ENCODE measurements around the gene GNRH2. TPM values are rescaled to one million over a fixed set of nuclear protein-coding genes. Genes with fewer than 3 reads are reported as not detected.
A peak's percentile ranks its signal among the peaks of the same experiment; 100 is the strongest.

GNRH2 gene
- total and polyA plus RNA-seq, 2 of the 8 experiments (the other 6 are each of a cell fraction or from before 2014, with no cell fraction given) = 0.09 to 0.82 TPM

DNA sequence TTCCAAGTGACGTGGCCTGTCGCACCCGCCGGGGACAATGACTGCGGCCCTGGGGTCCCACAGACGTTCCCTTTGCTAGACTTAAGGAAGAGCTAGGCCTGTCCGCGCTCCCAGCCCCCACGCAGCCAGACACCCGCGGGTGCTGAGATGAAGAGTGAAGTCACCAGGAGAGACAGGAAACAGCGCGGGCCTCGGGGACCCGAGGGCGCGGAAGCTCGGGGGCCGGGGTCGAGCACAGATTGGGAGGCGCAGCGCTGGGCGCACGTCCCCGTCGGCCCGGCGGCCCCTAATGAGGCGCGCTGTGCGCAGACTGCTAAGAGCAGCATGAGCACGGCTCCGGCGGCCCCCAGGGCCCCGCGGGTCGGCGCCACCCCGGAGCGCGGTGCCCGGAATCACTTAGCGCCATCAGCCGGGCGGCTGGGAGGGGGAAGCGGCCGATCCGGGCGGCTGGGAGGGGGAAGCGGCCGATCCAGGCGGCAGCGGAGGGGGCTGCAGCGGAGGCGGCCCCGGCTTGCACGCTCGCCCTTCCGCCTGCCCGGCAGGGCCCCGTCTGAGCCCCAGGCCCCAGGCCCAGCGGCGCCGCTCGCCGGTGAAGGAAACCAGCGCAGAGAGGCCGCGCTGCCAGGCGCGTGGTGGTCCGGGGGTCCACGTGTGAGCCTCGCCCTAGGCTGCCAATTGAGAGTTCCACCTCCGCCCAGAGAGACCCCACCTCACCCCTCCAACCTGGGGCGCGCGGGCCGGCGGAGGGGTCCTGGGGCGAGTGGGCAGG, 49.4 kb downstream of the GNRH2 start (continued):
- TF ChIP-seq SIN3A (conservative IDR thresholded peaks at IDR 0.05 in 1 of 2, IDR thresholded peaks at IDR 0.05 in 1 of 2; ENCODE audit: low read depth in 1 of 2, low read length in 2 of 2) (0 out of 4 replicates have a peak, but pooled peaks of 1 of the 2 experiments have one; percentile 35), POLR2A (IDR thresholded peaks at IDR 0.05; ENCODE audit: control extremely low read depth in 1 of 2, low read depth in 2 of 2, low read length in 2 of 2) (peak in 1 of 2 experiments; percentile 58; a peak in 2 of 3 replicates), NRF1 (IDR thresholded peaks at IDR 0.05; ENCODE audit: low read depth, low read length) (no peak), BACH1 (IDR thresholded peaks at IDR 0.05; ENCODE audit: low read length) (no peak), CTBP2 (IDR thresholded peaks at IDR 0.05; ENCODE audit: borderline replicate concordance, insufficient read depth, insufficient read length, low read length) (no peak), TAF7 (optimal IDR thresholded peaks at IDR 0.05; ENCODE audit: borderline replicate concordance, low read depth, low read length) (no peak), YY1 (IDR thresholded peaks at IDR 0.05; ENCODE audit: low read depth, low read length) (no peak), EZH2 (IDR thresholded peaks at IDR 0.05; ENCODE audit: low read depth, low read length, severe bottlenecking) (peak; percentile 33), EGR1 (IDR thresholded peaks at IDR 0.05; ENCODE audit: borderline replicate concordance, low read depth, low read length) (no peak), KDM5A (IDR thresholded peaks at IDR 0.05; ENCODE audit: low read length) (no peak), SP1 (IDR thresholded peaks at IDR 0.05; ENCODE audit: low read depth, low read length) (no peak)
- TF ChIP-seq, protein P1, sequence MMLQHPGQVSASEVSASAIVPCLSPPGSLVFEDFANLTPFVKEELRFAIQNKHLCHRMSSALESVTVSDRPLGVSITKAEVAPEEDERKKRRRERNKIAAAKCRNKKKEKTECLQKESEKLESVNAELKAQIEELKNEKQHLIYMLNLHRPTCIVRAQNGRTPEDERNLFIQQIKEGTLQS (IDR thresholded peaks at IDR 0.05; ENCODE audit: insufficient read depth, low read depth, low read length) = no peak

All from H1 (cell line).